H1 (cell line): ENCODE data around the gene EPHA4. TPM values are rescaled to one million over a fixed set of nuclear protein-coding genes. Genes with fewer than 3 reads are reported as not detected.

Experiments
- CTCF ChIA-PET: fragments of 300-600 bp; sonication (Branson Sonifier 250); formaldehyde crosslinking; loops from one replicate; lab custom pipeline; 2021; ENCODE audit not compliant: partially characterized antibody; lab: Charles Lee
- POLR2A ChIA-PET: fragments of 300-600 bp; sonication (Branson Sonifier 250); formaldehyde crosslinking; loops from one replicate; lab custom pipeline; 2021; ENCODE audit warnings: inconsistent platforms; ENCODE audit not compliant: partially characterized antibody; lab: Charles Lee
- DNase-seq, 2 experiments: peaks; one replicate each; pipeline versions ENCODE4 v3.0.0 to v3.0.0-alpha.2; 2010 to 2022; ENCODE audit warnings: low spot score in 2 of 2, low read depth in 1 of 2, mixed read lengths in 1 of 2
- FAIRE-seq: peaks from 2 replicates; lab custom pipeline; 2011; peaks lifted over from hg19 to GRCh38; lab: Jason Lieb, UNC
- H2AFZ ChIP-seq: 2 replicates; pipeline ENCODE4 v1.8.1; 2012; ENCODE audit warnings: low read length, inconsistent platforms
- H2AK5ac ChIP-seq: 2 replicates; pipeline ENCODE4 v1.6.1; 2013; ENCODE audit warnings: low read depth, low read length
- H2BK120ac ChIP-seq: replicated peaks from 2 replicates; pipeline ENCODE3; 2013; ENCODE audit warnings: low read depth, low read length, inconsistent platforms
- H2BK12ac ChIP-seq: 2 replicates; pipeline ENCODE4 v1.6.1; 2013; ENCODE audit warnings: low read depth, low read length
- H2BK15ac ChIP-seq: 2 replicates; pipeline ENCODE4 v1.6.1; 2013; ENCODE audit warnings: low read length
- H2BK20ac ChIP-seq: 2 replicates; pipeline ENCODE4 v1.6.1; 2013; ENCODE audit warnings: low read length
- H2BK5ac ChIP-seq: 2 replicates; pipeline ENCODE4 v1.6.1; 2013; ENCODE audit warnings: low read depth, low read length
- H3K14ac ChIP-seq: 2 replicates; pipeline ENCODE4 v1.6.1; 2013; ENCODE audit warnings: inconsistent platforms; ENCODE audit not compliant: insufficient read length
- H3K18ac ChIP-seq: 2 replicates; pipeline ENCODE4 v1.6.1; 2013; ENCODE audit warnings: low read length; ENCODE audit errors: extremely low read depth
- H3K23ac ChIP-seq: 2 replicates; pipeline ENCODE4 v1.6.1; 2013; ENCODE audit warnings: inconsistent platforms; ENCODE audit not compliant: insufficient read length
- H3K23me2 ChIP-seq: 2 replicates; pipeline ENCODE4 v1.6.1; 2013; ENCODE audit warnings: low read depth, low read length
- H3K27ac ChIP-seq: 2 replicates; pipeline ENCODE4 v1.6.1; 2011; ENCODE audit warnings: low read depth, low read length, inconsistent platforms
- H3K27me3 ChIP-seq, 4 experiments: replicated peaks in 1 of 4; 1 replicate in 1 of 4; 2 replicates in 3 of 4; pipeline versions ENCODE4 v1.6.1 to v1.8.1; 2011 to 2013; ENCODE audit warnings: low read length in 3 of 4, mild to moderate bottlenecking in 3 of 4, inconsistent platforms in 2 of 4, mixed read lengths in 2 of 4, moderate library complexity in 1 of 4; ENCODE audit not compliant: control insufficient read depth in 3 of 4, insufficient read depth in 3 of 4; ENCODE audit errors: extremely low read depth in 1 of 4
- H3K36me3 ChIP-seq, 4 experiments: 2 replicates each; pipeline versions ENCODE4 v1.6.1 to v1.8.1; 2011 to 2013; ENCODE audit warnings: mild to moderate bottlenecking in 4 of 4, low read length in 3 of 4, moderate library complexity in 2 of 4, control low read depth in 1 of 4, inconsistent platforms in 1 of 4; ENCODE audit not compliant: insufficient read depth in 4 of 4, control insufficient read depth in 2 of 4
- H3K4ac ChIP-seq: replicated peaks from 2 replicates; pipeline ENCODE3; 2013; ENCODE audit warnings: low read length, low read depth, mixed read lengths, inconsistent platforms; ENCODE audit not compliant: insufficient read length
- H3K4me1 ChIP-seq, 4 experiments: replicated peaks in 1 of 4; 1 replicate in 1 of 4; 2 replicates in 3 of 4; pipeline versions ENCODE4 v1.6.1 to v1.8.1; 2011 to 2013; ENCODE audit warnings: low read length in 3 of 4, inconsistent platforms in 2 of 4, mixed read lengths in 1 of 4; ENCODE audit not compliant: insufficient read depth in 4 of 4, control insufficient read depth in 3 of 4
- H3K4me2 ChIP-seq, 2 experiments: 2 replicates each; pipeline versions ENCODE4 v1.6.1 to v1.8.1; 2011 to 2013; ENCODE audit warnings: low read depth in 2 of 2, low read length in 2 of 2, control low read depth in 1 of 2, inconsistent platforms in 1 of 2, mild to moderate bottlenecking in 1 of 2; ENCODE audit not compliant: insufficient read depth in 1 of 2
- H3K4me3 ChIP-seq, 4 experiments: fragments of 200-600, 300-600 bp in 1 of 4; sonication (generic), shearing (Covaris generic), sonication (Bioruptor Twin) in 1 of 4; 2 replicates each; pipeline versions ENCODE4 v1.5.1 to v1.8.1; 2011 to 2016; ENCODE audit warnings: low read length in 4 of 4, low read depth in 3 of 4, control low read depth in 2 of 4, inconsistent platforms in 2 of 4, mild to moderate bottlenecking in 2 of 4, mixed read lengths in 1 of 4, moderate library complexity in 1 of 4; ENCODE audit not compliant: insufficient read depth in 2 of 4; ENCODE audit errors: extremely low read depth in 1 of 4
- H3K56ac ChIP-seq: replicated peaks from 2 replicates; pipeline ENCODE3; 2013; ENCODE audit warnings: low read depth, mild to moderate bottlenecking, mixed read lengths, low read length, inconsistent platforms; ENCODE audit not compliant: insufficient read length
- H3K79me1 ChIP-seq: 2 replicates; pipeline ENCODE4 v1.6.1; 2013; ENCODE audit warnings: low read depth, low read length, control low read depth
- H3K79me2 ChIP-seq, 2 experiments: 2 replicates each; pipeline versions ENCODE4 v1.6.1 to v1.8.1; 2012 to 2013; ENCODE audit warnings: low read length in 2 of 2, mild to moderate bottlenecking in 2 of 2, inconsistent platforms in 1 of 2; ENCODE audit not compliant: insufficient read depth in 2 of 2, control insufficient read depth in 1 of 2
- H3K9ac ChIP-seq, 4 experiments: replicated peaks in 1 of 4; 1 replicate in 1 of 4; 2 replicates in 3 of 4; pipeline versions ENCODE4 v1.6.1 to v1.8.1; 2011 to 2013; ENCODE audit warnings: low read depth in 3 of 4, low read length in 3 of 4, control low read depth in 2 of 4, mild to moderate bottlenecking in 2 of 4, moderate library complexity in 2 of 4, inconsistent platforms in 1 of 4; ENCODE audit errors: extremely low read depth in 1 of 4
- H3K9me3 ChIP-seq, 2 experiments: 2 replicates each; pipeline versions ENCODE4 v1.6.1 to v1.8.1; 2012 to 2013; ENCODE audit warnings: mild to moderate bottlenecking in 2 of 2, moderate library complexity in 2 of 2, control low read depth in 1 of 2, inconsistent platforms in 1 of 2, low read depth in 1 of 2, low read length in 1 of 2, mixed read lengths in 1 of 2; ENCODE audit not compliant: insufficient read depth in 2 of 2
- H4K20me1 ChIP-seq, 2 experiments: replicated peaks in 1 of 2; 2 replicates each; pipeline versions ENCODE3 to v1.8.1; 2011 to 2013; ENCODE audit warnings: inconsistent platforms in 2 of 2, low read length in 2 of 2, mild to moderate bottlenecking in 1 of 2; ENCODE audit not compliant: insufficient read depth in 2 of 2, control insufficient read depth in 1 of 2
- H4K5ac ChIP-seq: 2 replicates; pipeline ENCODE4 v1.6.1; 2013; ENCODE audit warnings: low read length, low read depth, mixed read lengths, inconsistent platforms; ENCODE audit not compliant: insufficient read length
- H4K8ac ChIP-seq: 2 replicates; pipeline ENCODE4 v1.8.0; 2013; ENCODE audit warnings: mild to moderate bottlenecking, moderate library complexity, low read length, inconsistent platforms; ENCODE audit not compliant: insufficient read depth; ENCODE audit errors: extremely low read depth
- H4K91ac ChIP-seq: replicated peaks from 2 replicates; pipeline ENCODE3; 2013; ENCODE audit warnings: low read length, mixed read lengths, inconsistent platforms; ENCODE audit not compliant: insufficient read length
- ATF3 ChIP-seq: IDR thresholded peaks from 2 replicates; pipeline ENCODE4 v1.6.1; 2011; ENCODE audit warnings: low read depth, mild to moderate bottlenecking, low read length; ENCODE audit not compliant: insufficient read depth
- EZH2 ChIP-seq: fragments of 200-600 bp; sonication (generic); IDR thresholded peaks from 2 replicates; pipeline ENCODE4 v1.7.1; 2012; ENCODE audit warnings: low read depth, mild to moderate bottlenecking, moderate library complexity, low read length, inconsistent platforms; ENCODE audit not compliant: severe bottlenecking
- KDM1A ChIP-seq: fragments of 200-600, 300-600 bp; sonication (generic); IDR thresholded peaks from 2 replicates; pipeline ENCODE4 v1.7.1; 2016; ENCODE audit warnings: mild to moderate bottlenecking, low read length, borderline replicate concordance
- KDM4A ChIP-seq: IDR thresholded peaks from one replicate; pipeline ENCODE4 v1.7.1; 2012; ENCODE audit warnings: low read depth, mild to moderate bottlenecking, moderate library complexity, low read length, inconsistent platforms; ENCODE audit not compliant: severe bottlenecking
- MAX ChIP-seq: IDR thresholded peaks from 2 replicates; pipeline ENCODE4 v1.6.1; 2012; ENCODE audit warnings: inconsistent platforms
- RBBP5 ChIP-seq: IDR thresholded peaks from 2 replicates; pipeline ENCODE4 v1.7.1; 2012; ENCODE audit warnings: low read depth, mild to moderate bottlenecking, inconsistent platforms, low read length, moderate library complexity, borderline replicate concordance
- SP2 ChIP-seq: IDR thresholded peaks from 2 replicates; pipeline ENCODE4 v1.6.1; 2012; ENCODE audit warnings: mild to moderate bottlenecking, low read length, inconsistent platforms
- TCF12 ChIP-seq: IDR thresholded peaks from 2 replicates; pipeline ENCODE4 v1.6.1; 2011; ENCODE audit warnings: low read depth, mild to moderate bottlenecking, low read length
- USF2 ChIP-seq: IDR thresholded peaks from 2 replicates; pipeline ENCODE4 v1.6.1; 2011; ENCODE audit warnings: low read length, improper control_type of control experiment
- WGBS, 2 experiments: shearing (Covaris generic) in 1 of 2; methylation state at CpG; one replicate each; pipeline versions ENCODE4 v1.1.6 to v1.1.7; 2013 to 2015; ENCODE audit warnings: low lambda C conversion rate in 2 of 2, mixed read lengths in 2 of 2, inconsistent platforms in 1 of 2, low coverage in 1 of 2, missing lambda C conversion rate in 1 of 2; ENCODE audit not compliant: insufficient replicate concordance in 2 of 2, insufficient coverage in 1 of 2, insufficient read length in 1 of 2; ENCODE audit errors: extremely low coverage in 1 of 2, missing lambda C conversion rate in 1 of 2; 5-methylcytosine and 5-hydroxymethylcytosine counted together
- polyA plus RNA-seq, 7 experiments: library from polyadenylated mRNA; depleted of rRNA in 3 of 7; stranded (reverse) in 5 of 7; unstranded in 2 of 7; fragments of >200 nt in 5 of 7; fragments of 200-250 nt in 2 of 7; gene quantifications; 1 replicate in 5 of 7; 2 replicates in 1 of 7; 4 replicates in 1 of 7; pipeline versions ENCODE4 v1.2.1 to v1.2.3, GENCODE V29; 2011 to 2013; ENCODE audit warnings: missing spikeins in 2 of 7, mixed read lengths in 2 of 7
- total RNA-seq: library from RNA; stranded (reverse); fragmentation: NEBNext Ultra II Directional; extraction: Animal tissue kit (Norgen Biotek cat#: 25700); gene quantifications from 2 replicates; pipeline ENCODE4 v1.2.1, GENCODE V29; 2021

The EPHA4 gene
- total and polyA plus RNA-seq, 2 of the 8 experiments (the other 6 are each of a cell fraction or from before 2014, with no cell fraction given): 4.3 to 5.7 TPM

GRCh38 chr2:221561770-221562169 is 10.3 kb downstream of the EPHA4 start:
- H3K79me2 ChIP-seq: no peaks in the 10 kb centered on the region; a peak in 1 of 4 replicates
- FAIRE-seq: no peak
- peaks cover 0 to 2% of the 10 kb centered on the region in 2 experiments for H4K20me1 ChIP-seq
- no peak overlapping the region for H2BK120ac ChIP-seq
- ChIA-PET CTCF (interaction anchor here (0.6 kb wide), 1 partner anchor 1665 kb away, joined by 3 read pairs; no protein-coding TSS in a partner anchor), POLR2A (interaction anchor here (0.6 kb wide), 2 partner anchors 35 to 283 kb away, joined by 3 read pairs; no protein-coding TSS in a partner anchor)
- H3K23me2 ChIP-seq: no peaks in the 10 kb centered on the region; the same call in 1 of the 2 replicates
- H3K56ac ChIP-seq: no peak overlapping the region
- no peaks in the 10 kb centered on the region for H3K27me3 ChIP-seq
- H3K4me1 ChIP-seq: peaks cover 0 to 2% (median 0%) of the 10 kb centered on the region in 4 experiments; a peak in 1 of 7 replicates
- H3K23ac ChIP-seq: no peak overlapping the region
- no peak overlapping the region for H3K14ac ChIP-seq
- no peak for DNase-seq
- H2BK12ac ChIP-seq: no peak overlapping the region
- H3K9ac ChIP-seq: no peak overlapping the region
- H2BK20ac ChIP-seq: no peak overlapping the region
- no peak overlapping the region for H2BK15ac ChIP-seq
- no peak overlapping the region for H3K4me3 ChIP-seq
- H2AFZ ChIP-seq: no peak overlapping the region
- H3K27ac ChIP-seq: no peak overlapping the region
- no peak overlapping the region for H4K5ac ChIP-seq
- H3K4ac ChIP-seq: no peak overlapping the region
- H4K91ac ChIP-seq: no peak overlapping the region
- no peak overlapping the region for H3K18ac ChIP-seq
- H3K36me3 ChIP-seq: no peaks in the 10 kb centered on the region; a peak in 1 of 8 replicates
- no peak overlapping the region for H2BK5ac ChIP-seq
- no peak overlapping the region for H2AK5ac ChIP-seq
- H3K79me1 ChIP-seq: no peaks in the 10 kb centered on the region
- no peak for TF ChIP-seq ATF3
- no peak for TF ChIP-seq USF2
- no peak for TF ChIP-seq SP2
- no peak for TF ChIP-seq RBBP5
- no peak for TF ChIP-seq MAX
- no peak for TF ChIP-seq KDM4A
- TF ChIP-seq EZH2: no peak
- no peak for TF ChIP-seq KDM1A
- no peak for TF ChIP-seq TCF12
- no peak overlapping the region for H3K4me2 ChIP-seq
- no peak overlapping the region for H4K8ac ChIP-seq
- WGBS, 2 experiments: 87% methylated on average over 4 of the region's 4 CpGs; no CpG with 5 or more reads in 1 of the 2 experiments
- H3K9me3 ChIP-seq: no peaks in the 10 kb centered on the region
